Mammary epithelial cell (primary cell): ENCODE results near the gene LRRC32.
"Not testable (repeated sequence)": the region's sequence is repeated elsewhere in the genome, so short reads cannot be mapped to it uniquely, and the experiment has no call there.

Source experiments
- EZH2 ChIP-seq: IDR thresholded peaks from 2 replicates; pipeline ENCODE4 v1.6.1; 2012; ENCODE audit warnings: low read length, inconsistent platforms, borderline replicate concordance
- TF ChIP-seq, protein P1 (sequence below), 2 donors: IDR thresholded peaks in 1 of 2; conservative IDR thresholded peaks in 1 of 2; 2 replicates each; pipeline ENCODE4 v1.5.1; 2011 to 2012; ENCODE audit warnings: inconsistent platforms in 2 of 2, low read length in 2 of 2, mild to moderate bottlenecking in 2 of 2, control low read depth in 1 of 2, low read depth in 1 of 2; ENCODE audit not compliant: insufficient read depth in 1 of 2; ENCODE audit errors: extremely low read depth in 1 of 2

DNA sequence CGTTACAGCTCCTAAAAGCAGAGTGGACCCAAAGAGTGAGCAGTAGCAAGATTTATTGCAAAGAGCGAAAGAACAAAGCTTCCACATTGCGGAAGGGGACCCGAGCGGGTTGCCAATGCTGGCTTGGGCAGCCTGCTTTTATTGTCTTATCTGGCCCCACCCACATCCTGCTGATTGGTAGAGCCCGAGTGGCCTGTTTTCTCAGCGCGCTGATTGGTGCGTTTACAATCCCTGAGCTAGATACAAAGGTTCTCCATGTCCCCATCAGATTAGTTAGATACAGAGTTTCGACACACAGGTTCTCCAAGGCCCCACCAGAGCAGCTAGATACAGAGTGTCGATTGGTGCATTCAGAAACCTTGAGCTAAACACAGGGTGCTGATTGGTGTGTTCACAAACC is 62.3 kb downstream of the LRRC32 start:
- TF ChIP-seq, protein P1, sequence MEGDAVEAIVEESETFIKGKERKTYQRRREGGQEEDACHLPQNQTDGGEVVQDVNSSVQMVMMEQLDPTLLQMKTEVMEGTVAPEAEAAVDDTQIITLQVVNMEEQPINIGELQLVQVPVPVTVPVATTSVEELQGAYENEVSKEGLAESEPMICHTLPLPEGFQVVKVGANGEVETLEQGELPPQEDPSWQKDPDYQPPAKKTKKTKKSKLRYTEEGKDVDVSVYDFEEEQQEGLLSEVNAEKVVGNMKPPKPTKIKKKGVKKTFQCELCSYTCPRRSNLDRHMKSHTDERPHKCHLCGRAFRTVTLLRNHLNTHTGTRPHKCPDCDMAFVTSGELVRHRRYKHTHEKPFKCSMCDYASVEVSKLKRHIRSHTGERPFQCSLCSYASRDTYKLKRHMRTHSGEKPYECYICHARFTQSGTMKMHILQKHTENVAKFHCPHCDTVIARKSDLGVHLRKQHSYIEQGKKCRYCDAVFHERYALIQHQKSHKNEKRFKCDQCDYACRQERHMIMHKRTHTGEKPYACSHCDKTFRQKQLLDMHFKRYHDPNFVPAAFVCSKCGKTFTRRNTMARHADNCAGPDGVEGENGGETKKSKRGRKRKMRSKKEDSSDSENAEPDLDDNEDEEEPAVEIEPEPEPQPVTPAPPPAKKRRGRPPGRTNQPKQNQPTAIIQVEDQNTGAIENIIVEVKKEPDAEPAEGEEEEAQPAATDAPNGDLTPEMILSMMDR (conservative IDR thresholded peaks at IDR 0.05 in 1 of 2, IDR thresholded peaks at IDR 0.05 in 1 of 2; ENCODE audit: extremely low read depth in 1 of 2, insufficient read depth in 1 of 2, low read depth in 1 of 2, low read length in 2 of 2), result not testable (repeated sequence)
- not testable (repeated sequence) for TF ChIP-seq EZH2
